Right renal cortex interstitium (tissue), 3 donors: Measurements from ENCODE around the gene EXOC3L4. TPM values are rescaled to one million over a fixed set of nuclear protein-coding genes. Genes with fewer than 3 reads are reported as not detected.
"Not testable (repeated sequence)": the region's sequence is repeated elsewhere in the genome, so short reads cannot be mapped to it uniquely, and the experiment has no call there.

Experiments
- DNase-seq, 3 donors: peaks; one replicate each; pipeline ENCODE4 v3.0.0-alpha.2; 2013; ENCODE audit warnings: low read depth in 3 of 3, low spot score in 2 of 3
- polyA plus RNA-seq, 3 donors: library from polyadenylated mRNA; unstranded; fragments of 120-200 nt; gene quantifications; one replicate each; pipeline ENCODE4 v1.2.1, GENCODE V29; 2013; ENCODE audit not compliant: insufficient read length in 3 of 3

The EXOC3L4 gene
- polyA plus RNA-seq, 3 donors = 1.4 to 2.8 (median 2.0) TPM

- no peak for DNase-seq
Measured at GRCh38 chr14:103141117-103141796, 46.7 kb downstream of the EXOC3L4 start.

- no peak for DNase-seq
Measured at GRCh38 chr14:103142026-103142425, 47.5 kb downstream of the EXOC3L4 start.

GRCh38 chr14:103142721-103143302, 48.3 kb downstream of the EXOC3L4 start:
- DNase-seq = no peak

GRCh38 chr14:103143506-103143905, 49.0 kb downstream of the EXOC3L4 start:
- DNase-seq = no peak

GRCh38 chr14:103144085-103144484, 49.6 kb downstream of the EXOC3L4 start:
- DNase-seq = no peak

GRCh38 chr14:103146141-103146709, 51.7 kb downstream of the EXOC3L4 start:
- DNase-seq = no peak

GRCh38 chr14:103149351-103150237, 55.1 kb downstream of the EXOC3L4 start:
- no peak for DNase-seq

GRCh38 chr14:103151270-103151945, 56.9 kb downstream of the EXOC3L4 start:
- no peak for DNase-seq

- DNase-seq = no peak
Measured at GRCh38 chr14:103155010-103155409, 60.5 kb downstream of the EXOC3L4 start.

- DNase-seq = not testable (repeated sequence)
Measured at GRCh38 chr14:103155416-103155815, 60.9 kb downstream of the EXOC3L4 start.

- DNase-seq = no peak
Measured at GRCh38 chr14:103155826-103156394, 61.4 kb downstream of the EXOC3L4 start.

GRCh38 chr14:103156651-103157378, 62.3 kb downstream of the EXOC3L4 start:
- DNase-seq = no peak

- no peak for DNase-seq
Measured at GRCh38 chr14:103157969-103158368, 63.4 kb downstream of the EXOC3L4 start.

- no peak for DNase-seq
Measured at GRCh38 chr14:103158688-103159087, 64.2 kb downstream of the EXOC3L4 start.

Other genes starting within 250 kb of the EXOC3L4 start
- 10 to 100 TPM; 15.9 to 22.6 (median 17.7) TPM for gene AMN, start 172.1 kb upstream of the EXOC3L4 start, polyA plus RNA-seq
- gene CDC42BPB, start 37.2 kb upstream of the EXOC3L4 start, polyA plus RNA-seq = 10 to 100 TPM; 69.7 to 74.1 (median 70.4) TPM
- gene LBHD2, start 10.5 kb upstream of the EXOC3L4 start, polyA plus RNA-seq = not detected
- 10 to 100 TPM; 22.4 to 29.4 (median 23.1) TPM for gene TNFAIP2, start 28.7 kb downstream of the EXOC3L4 start, polyA plus RNA-seq
- 100 to 1,000 TPM; 258 to 291 (median 266) TPM for gene EIF5, start 239.5 kb downstream of the EXOC3L4 start, polyA plus RNA-seq